AG08395 (cell line): ENCODE results near the gene SPTLC1.
A peak's percentile ranks its signal among the peaks of the same experiment; 100 is the strongest.
"Not testable (repeated sequence)": the region's sequence is repeated elsewhere in the genome, so short reads cannot be mapped to it uniquely, and the experiment has no call there.

Source experiments
- DNase-seq: peaks from one replicate; pipeline ENCODE4 v3.0.0; 2012; ENCODE audit warnings: mixed read lengths, low spot score

SPTLC1 gene

GRCh38 chr9:92140754-92141143 is 25.5 kb upstream of the SPTLC1 start:
- DNase-seq: no peak

GRCh38 chr9:92140074-92140753 is 25.0 kb upstream of the SPTLC1 start:
- peak; percentile 68 for DNase-seq

- peak; percentile 17 for DNase-seq
These were observed 23.8 kb upstream of the SPTLC1 start for GRCh38 chr9:92138960-92139540.

- DNase-seq: peak; percentile 44
These were observed 23.1 kb upstream of the SPTLC1 start for GRCh38 chr9:92138157-92138959.

GRCh38 chr9:92136184-92136858 is 21.1 kb upstream of the SPTLC1 start:
- DNase-seq: no peak

- no peak for DNase-seq
These were observed 20.4 kb upstream of the SPTLC1 start for GRCh38 chr9:92135576-92135975.

GRCh38 chr9:92133949-92134604 is 18.9 kb upstream of the SPTLC1 start:
- peak; percentile 87 for DNase-seq

GRCh38 chr9:92132913-92133312 is 17.7 kb upstream of the SPTLC1 start:
- DNase-seq: not testable (repeated sequence)

- DNase-seq: no peak
These were observed 17.3 kb upstream of the SPTLC1 start for GRCh38 chr9:92132501-92132900.

- no peak for DNase-seq
These were observed 7.6 kb upstream of the SPTLC1 start for GRCh38 chr9:92122800-92123199.

GRCh38 chr9:92122061-92122460 is 6.8 kb upstream of the SPTLC1 start:
- no peak for DNase-seq

- DNase-seq: no peak
These were observed 6.1 kb upstream of the SPTLC1 start for GRCh38 chr9:92121265-92121664.

- no peak for DNase-seq
These were observed 4.9 kb upstream of the SPTLC1 start for GRCh38 chr9:92120138-92120537.

- DNase-seq: no peak
These were observed 4.4 kb upstream of the SPTLC1 start for GRCh38 chr9:92119586-92119985.

GRCh38 chr9:92108122-92108521 is 7.1 kb downstream of the SPTLC1 start:
- no peak for DNase-seq

GRCh38 chr9:92105446-92106225 is 9.6 kb downstream of the SPTLC1 start:
- not testable (repeated sequence) for DNase-seq

- DNase-seq: not testable (repeated sequence)
These were observed 11.6 kb downstream of the SPTLC1 start for GRCh38 chr9:92103601-92104000.

- peak; percentile 79 for DNase-seq
These were observed 14.8 kb downstream of the SPTLC1 start for GRCh38 chr9:92100237-92100911.

- DNase-seq: no peak
These were observed 16.6 kb downstream of the SPTLC1 start for GRCh38 chr9:92098638-92099037.

- no peak for DNase-seq
These were observed 17.2 kb downstream of the SPTLC1 start for GRCh38 chr9:92097997-92098482.
